PFSK-1 (cell line): ENCODE results near the gene TATDN3.

ENCODE experiments used
- FOXP2 ChIP-seq: optimal IDR thresholded peaks from 2 replicates; pipeline ENCODE3; 2011; ENCODE audit warnings: borderline replicate concordance, control low read depth, inconsistent platforms; ENCODE audit not compliant: insufficient read depth; ENCODE audit errors: extremely low read length, extremely low read depth
- POLR2AphosphoS5 ChIP-seq: IDR thresholded peaks from 2 replicates; pipeline ENCODE4 v1.6.1; 2012; ENCODE audit warnings: low read depth, mild to moderate bottlenecking, control low read depth, low read length, moderate library complexity
- REST ChIP-seq, 2 experiments: IDR thresholded peaks; 2 replicates each; pipeline versions ENCODE4 v1.6.1 to v1.8.0; 2011 to 2012; ENCODE audit warnings: low read depth in 2 of 2, low read length in 2 of 2, control low read depth in 1 of 2, inconsistent platforms in 1 of 2, mild to moderate bottlenecking in 1 of 2, moderate library complexity in 1 of 2; ENCODE audit not compliant: insufficient read depth in 1 of 2
- SIN3A ChIP-seq: IDR thresholded peaks from 2 replicates; pipeline ENCODE4 v1.6.1; 2012; ENCODE audit warnings: mild to moderate bottlenecking, low read length, moderate library complexity, borderline replicate concordance; ENCODE audit not compliant: insufficient read depth
- TAF1 ChIP-seq: IDR thresholded peaks from 2 replicates; pipeline ENCODE4 v1.6.1; 2012; ENCODE audit warnings: low read length, control low read depth, borderline replicate concordance; ENCODE audit not compliant: insufficient read depth

The TATDN3 gene

GRCh38 chr1:212814537-212815334, 23.0 kb downstream of the TATDN3 start:
- no peak for TF ChIP-seq SIN3A
- TF ChIP-seq POLR2AphosphoS5: no peak

- TF ChIP-seq POLR2AphosphoS5: no peak
- TF ChIP-seq SIN3A: no peak
- no peak for TF ChIP-seq FOXP2
- TF ChIP-seq TAF1: no peak
- no peak for TF ChIP-seq REST (IDR thresholded peaks at IDR 0.05; ENCODE audit: insufficient read depth in 1 of 2, low read depth in 2 of 2, low read length in 2 of 2)
Observed at GRCh38 chr1:212816567-212817278, 25.0 kb downstream of the TATDN3 start.

- TF ChIP-seq SIN3A (no peak), POLR2AphosphoS5 (no peak), FOXP2 (no peak), REST (IDR thresholded peaks at IDR 0.05; ENCODE audit: insufficient read depth in 1 of 2, low read depth in 2 of 2, low read length in 2 of 2) (no peak), TAF1 (no peak)
Observed at GRCh38 chr1:212819726-212820125, 28.0 kb downstream of the TATDN3 start.

GRCh38 chr1:212820969-212821368, 29.3 kb downstream of the TATDN3 start:
- TF ChIP-seq FOXP2: no peak

GRCh38 chr1:212822956-212823355, 31.3 kb downstream of the TATDN3 start:
- TF ChIP-seq TAF1 (no peak), SIN3A (no peak), POLR2AphosphoS5 (no peak), REST (IDR thresholded peaks at IDR 0.05; ENCODE audit: insufficient read depth in 1 of 2, low read depth in 2 of 2, low read length in 2 of 2) (no peak), FOXP2 (no peak)

GRCh38 chr1:212824201-212824600, 32.5 kb downstream of the TATDN3 start:
- TF ChIP-seq TAF1: no peak
- no peak for TF ChIP-seq SIN3A
- no peak for TF ChIP-seq POLR2AphosphoS5
- TF ChIP-seq REST (IDR thresholded peaks at IDR 0.05; ENCODE audit: insufficient read depth in 1 of 2, low read depth in 2 of 2, low read length in 2 of 2): no peak
- TF ChIP-seq FOXP2: no peak
